A673 (cell line): Measurements from ENCODE around the gene OTOG.

ENCODE experiments used
- EZH2 ChIP-seq: fragments of 200-600 bp; sonication (generic); IDR thresholded peaks from 2 replicates; pipeline ENCODE4 v1.6.1; 2017; ENCODE audit warnings: borderline replicate concordance, low read depth, mild to moderate bottlenecking, mixed read lengths, antibody characterized with exemption, low read length; ENCODE audit not compliant: poor library complexity, severe bottlenecking
- TF ChIP-seq, protein P1 (sequence below): fragments of 300-800, 200-600 bp; sonication (generic); conservative IDR thresholded peaks from 2 replicates; pipeline ENCODE4 v1.5.1; 2017; ENCODE audit warnings: low read depth, mild to moderate bottlenecking, antibody characterized with exemption, low read length, moderate library complexity, mixed read lengths

DNA sequence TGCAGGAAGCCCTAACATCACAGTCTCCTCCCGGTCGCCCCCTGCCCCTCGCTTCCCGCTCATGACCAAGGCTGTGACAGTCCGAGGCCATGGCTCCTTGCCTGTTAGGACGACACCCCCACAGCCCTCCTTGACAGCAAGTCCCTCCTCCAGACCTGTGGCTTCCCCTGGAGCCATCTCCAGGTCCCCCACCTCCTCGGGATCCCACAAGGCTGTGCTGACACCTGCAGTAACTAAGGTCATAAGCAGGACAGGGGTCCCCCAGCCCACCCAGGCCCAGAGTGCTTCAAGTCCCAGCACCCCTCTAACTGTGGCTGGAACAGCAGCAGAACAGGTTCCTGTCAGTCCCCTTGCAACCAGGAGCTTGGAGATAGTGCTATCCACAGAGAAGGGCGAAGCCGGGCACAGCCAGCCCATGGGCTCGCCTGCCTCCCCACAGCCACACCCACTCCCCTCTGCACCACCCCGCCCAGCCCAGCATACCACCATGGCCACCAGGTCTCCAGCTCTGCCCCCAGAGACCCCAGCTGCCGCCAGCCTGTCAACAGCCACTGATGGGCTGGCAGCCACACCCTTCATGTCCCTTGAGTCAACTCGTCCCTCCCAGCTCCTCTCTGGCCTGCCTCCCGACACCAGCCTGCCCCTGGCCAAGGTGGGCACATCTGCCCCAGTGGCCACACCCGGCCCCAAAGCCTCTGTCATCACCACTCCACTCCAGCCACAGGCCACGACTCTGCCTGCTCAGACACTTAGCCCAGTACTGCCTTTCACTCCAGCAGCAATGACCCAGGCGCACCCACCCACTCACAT, 63.2 kb downstream of the OTOG start:
- no peak for TF ChIP-seq EZH2
- TF ChIP-seq, protein P1, sequence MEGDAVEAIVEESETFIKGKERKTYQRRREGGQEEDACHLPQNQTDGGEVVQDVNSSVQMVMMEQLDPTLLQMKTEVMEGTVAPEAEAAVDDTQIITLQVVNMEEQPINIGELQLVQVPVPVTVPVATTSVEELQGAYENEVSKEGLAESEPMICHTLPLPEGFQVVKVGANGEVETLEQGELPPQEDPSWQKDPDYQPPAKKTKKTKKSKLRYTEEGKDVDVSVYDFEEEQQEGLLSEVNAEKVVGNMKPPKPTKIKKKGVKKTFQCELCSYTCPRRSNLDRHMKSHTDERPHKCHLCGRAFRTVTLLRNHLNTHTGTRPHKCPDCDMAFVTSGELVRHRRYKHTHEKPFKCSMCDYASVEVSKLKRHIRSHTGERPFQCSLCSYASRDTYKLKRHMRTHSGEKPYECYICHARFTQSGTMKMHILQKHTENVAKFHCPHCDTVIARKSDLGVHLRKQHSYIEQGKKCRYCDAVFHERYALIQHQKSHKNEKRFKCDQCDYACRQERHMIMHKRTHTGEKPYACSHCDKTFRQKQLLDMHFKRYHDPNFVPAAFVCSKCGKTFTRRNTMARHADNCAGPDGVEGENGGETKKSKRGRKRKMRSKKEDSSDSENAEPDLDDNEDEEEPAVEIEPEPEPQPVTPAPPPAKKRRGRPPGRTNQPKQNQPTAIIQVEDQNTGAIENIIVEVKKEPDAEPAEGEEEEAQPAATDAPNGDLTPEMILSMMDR: no peak
